ENCODE measurements around the gene IDH2.

Gene IDH2

DNA sequence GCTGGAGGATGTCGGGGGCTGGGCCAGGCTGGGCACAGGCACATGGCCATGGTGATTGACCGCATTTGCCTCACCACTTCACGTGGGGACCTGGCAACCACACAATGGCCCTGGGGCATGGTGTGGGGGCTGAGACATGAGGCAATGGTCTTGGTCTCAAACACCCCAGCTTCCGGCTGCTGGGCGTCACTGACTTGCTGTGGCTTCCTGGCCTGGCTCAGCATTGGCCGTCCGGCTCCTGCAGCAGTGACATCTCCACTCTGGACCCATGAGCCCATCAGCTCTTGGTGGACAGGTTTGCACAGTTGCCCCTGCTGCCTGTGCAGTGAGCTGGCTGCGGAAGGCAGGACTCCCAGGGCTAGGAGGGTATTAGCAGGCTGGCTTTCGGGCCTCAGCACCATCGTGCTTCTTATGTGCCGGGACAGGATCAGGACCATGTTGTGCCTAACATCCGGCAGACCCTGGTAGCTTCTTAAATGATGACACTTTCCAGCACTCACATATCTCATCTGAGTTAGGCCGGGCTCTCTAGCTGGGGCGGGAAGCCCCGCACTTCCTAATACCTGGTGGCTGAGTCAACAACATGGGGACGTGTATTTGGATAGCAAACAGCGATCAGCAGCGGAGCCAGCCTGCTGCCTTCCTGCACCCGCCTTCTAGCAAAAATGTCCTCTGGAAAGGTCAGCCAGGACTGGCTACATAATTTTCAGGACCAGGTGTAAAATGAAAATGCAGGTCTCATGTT, 67.0 kb downstream of the IDH2 start:
- Histone ChIP-seq H3K9ac (no peak overlapping the region), H3K27ac (no peak overlapping the region), H3K4me2 (no peak overlapping the region)

GRCh38 chr15:90033448-90033847, 68.8 kb downstream of the IDH2 start:
- H3K27ac ChIP-seq = no peak overlapping the region
- H4K20me1 ChIP-seq (ENCODE audit: insufficient read depth) = no peaks in the 10 kb centered on the region
- peaks cover 86% of the 10 kb centered on the region for H3K4me1 ChIP-seq (ENCODE audit: low read depth, poor library complexity, severe bottlenecking)
- no peak overlapping the region for H2AFZ ChIP-seq (ENCODE audit: low read depth)
- H3K9ac ChIP-seq = no peak overlapping the region
- H3K4me3 ChIP-seq (IDR thresholded peaks at IDR 0.05; ENCODE audit: insufficient read depth, low read depth, low read length) = no peak overlapping the region
- H3K4me2 ChIP-seq = no peak overlapping the region; the same call in 1 of the 2 replicates
- no peak for TF ChIP-seq CTCF (conservative IDR thresholded peaks at IDR 0.05; ENCODE audit: low read depth, low read length)
- H3K79me2 ChIP-seq (ENCODE audit: insufficient read depth, low read depth) = peaks cover 56% of the 10 kb centered on the region
- no peaks in the 10 kb centered on the region for H3K27me3 ChIP-seq (ENCODE audit: insufficient read depth, low read depth)
- no peaks in the 10 kb centered on the region for H3K36me3 ChIP-seq (ENCODE audit: insufficient read depth)

More for the DNA sequence above, 67.0 kb downstream of the IDH2 start:
- H3K36me3 ChIP-seq (ENCODE audit: insufficient read depth) = no peaks in the 10 kb centered on the region
- no peak overlapping the region for H2AFZ ChIP-seq (ENCODE audit: low read depth)
- H3K27me3 ChIP-seq (ENCODE audit: insufficient read depth, low read depth) = no peaks in the 10 kb centered on the region
- H3K4me1 ChIP-seq (ENCODE audit: low read depth, poor library complexity, severe bottlenecking) = peaks cover 77% of the 10 kb centered on the region
- TF ChIP-seq CTCF (conservative IDR thresholded peaks at IDR 0.05; ENCODE audit: low read depth, low read length) = no peak
- H4K20me1 ChIP-seq (ENCODE audit: insufficient read depth) = no peaks in the 10 kb centered on the region
- H3K79me2 ChIP-seq (ENCODE audit: insufficient read depth, low read depth) = peaks cover 47% of the 10 kb centered on the region
- H3K4me3 ChIP-seq (IDR thresholded peaks at IDR 0.05; ENCODE audit: insufficient read depth, low read depth, low read length) = no peak overlapping the region
